Measurements from ENCODE around the gene SLC1A4.
"Not testable (repeated sequence)": the region's sequence is repeated elsewhere in the genome, so short reads cannot be mapped to it uniquely, and the experiment has no call there.

Gene SLC1A4

DNA sequence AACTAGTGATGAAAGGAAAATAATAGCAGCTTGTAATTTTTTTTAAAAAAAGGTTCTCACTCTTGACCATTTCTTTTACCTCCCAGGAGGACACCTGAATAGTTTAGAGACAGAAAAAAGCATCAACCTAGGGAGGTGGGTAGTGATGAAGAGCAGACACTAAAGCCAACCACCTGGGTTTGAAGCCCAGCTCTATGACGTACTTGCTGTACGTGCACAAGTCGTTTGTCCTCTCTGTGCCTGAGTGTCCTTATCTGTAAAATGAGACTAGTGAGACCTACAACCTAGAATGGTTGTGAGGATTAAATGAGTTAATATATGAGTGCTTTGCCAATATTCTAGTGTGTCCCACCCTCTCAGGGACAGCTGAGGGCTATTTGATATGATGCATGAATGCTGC, 5.8 kb downstream of the SLC1A4 start:
- no peak for DNase-seq

GRCh38 chr2:64996871-64997307, 7.7 kb downstream of the SLC1A4 start:
- DNase-seq = no peak

DNA sequence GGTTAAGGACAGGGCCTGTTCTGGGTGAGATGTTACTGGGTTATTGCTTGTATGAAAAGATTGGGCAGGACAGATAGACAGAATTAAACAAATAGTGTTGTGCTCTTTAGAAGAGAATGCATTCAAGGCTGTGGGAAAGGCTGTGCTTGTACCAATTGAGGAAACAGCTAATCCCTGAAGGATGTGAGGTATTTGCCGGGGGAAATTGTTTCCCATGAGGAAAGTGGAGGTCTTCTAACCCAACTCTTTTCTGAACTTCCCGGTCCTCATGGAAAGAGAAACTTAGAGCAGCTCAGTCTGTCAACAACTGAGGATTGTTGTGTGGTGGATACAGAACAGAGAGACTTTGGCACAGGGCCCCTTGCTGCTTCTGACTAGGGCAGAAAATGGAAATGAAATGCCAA, 9.5 kb downstream of the SLC1A4 start:
- no peak for DNase-seq

DNA sequence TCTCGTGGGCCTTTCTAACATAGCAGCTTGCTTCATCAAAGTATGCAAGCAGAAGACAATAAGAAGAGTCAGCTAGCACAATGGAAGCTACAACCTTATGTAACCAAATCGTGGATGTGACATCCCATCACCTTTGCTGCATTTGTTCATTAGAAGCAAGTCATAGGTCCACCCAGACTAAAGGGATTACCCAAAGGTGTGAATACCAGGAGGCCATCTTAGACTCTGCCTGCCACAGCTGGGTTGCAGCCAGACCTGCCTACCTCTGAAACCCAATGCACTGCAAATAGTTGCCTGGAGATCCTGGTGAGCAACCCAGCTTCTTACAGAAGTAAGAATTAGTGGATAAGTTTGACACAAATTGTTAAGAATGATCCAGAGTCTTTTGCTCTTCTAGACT, 10.6 kb downstream of the SLC1A4 start:
- no peak for DNase-seq

GRCh38 chr2:65000644-65001043, 11.4 kb downstream of the SLC1A4 start:
- DNase-seq = no peak

DNA sequence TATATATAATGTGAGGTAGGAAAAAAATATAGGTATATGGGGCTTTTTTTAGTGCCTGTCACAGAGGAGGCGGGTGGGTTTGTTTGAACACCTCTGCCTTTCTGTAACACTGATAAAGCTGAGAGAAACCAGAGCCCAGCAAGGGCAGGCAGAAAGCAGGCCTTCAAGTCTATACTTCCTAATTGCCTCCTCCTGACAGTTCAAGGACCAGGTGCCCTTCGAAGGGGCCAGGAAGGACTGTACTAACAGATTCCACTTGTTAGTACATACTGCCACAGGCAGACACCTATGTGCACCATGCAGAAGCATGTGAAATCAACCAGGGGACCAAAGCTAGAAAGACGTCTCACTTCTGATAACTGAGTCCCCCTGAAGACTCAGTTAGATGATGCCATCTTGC, 13.8 kb downstream of the SLC1A4 start:
- no peak for DNase-seq

- not testable (repeated sequence) for DNase-seq
Observed at GRCh38 chr2:65004232-65004631, 15.0 kb downstream of the SLC1A4 start.

GRCh38 chr2:65013776-65014175, 24.6 kb downstream of the SLC1A4 start:
- DNase-seq = no peak

GRCh38 chr2:65015731-65016130, 26.5 kb downstream of the SLC1A4 start:
- no peak for DNase-seq

DNA sequence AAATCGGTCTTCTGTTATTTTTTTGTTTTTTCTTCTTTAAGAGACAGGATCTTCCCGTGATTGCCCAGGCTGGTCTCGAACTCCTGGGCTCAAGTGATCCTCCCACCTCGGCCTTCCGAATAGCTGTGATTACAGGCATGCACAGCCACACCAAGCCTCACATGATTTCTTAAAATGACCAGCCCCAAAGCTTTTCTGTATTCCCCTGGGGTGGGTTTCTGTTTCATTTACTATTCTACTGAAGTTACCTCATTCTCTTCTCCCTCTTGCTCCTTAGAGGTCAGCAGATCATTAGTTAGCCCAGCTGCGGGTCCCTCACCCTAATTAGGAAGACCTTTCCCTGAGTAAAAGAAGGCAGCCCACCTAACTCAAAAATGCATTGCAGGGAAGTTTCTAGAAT, 27.6 kb downstream of the SLC1A4 start:
- DNase-seq = no peak

DNA sequence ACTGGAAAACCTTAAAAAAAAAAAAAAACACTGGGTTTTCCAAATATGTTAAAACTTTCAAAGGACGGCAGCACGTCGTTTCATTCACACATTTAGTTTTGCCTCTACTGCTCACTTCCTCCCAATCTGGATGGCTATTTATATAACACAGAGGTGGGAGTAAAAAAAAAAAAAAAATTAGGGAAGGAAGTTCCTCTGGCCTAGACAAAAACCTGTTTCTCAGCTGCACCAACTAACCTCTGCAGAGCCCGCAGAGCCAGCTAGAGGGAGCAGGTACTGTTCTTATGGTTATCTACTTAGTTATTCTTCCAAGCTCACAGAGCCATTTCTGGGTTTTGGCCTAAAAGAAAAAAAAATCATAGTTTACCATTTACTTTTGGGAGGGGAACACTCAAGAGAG, 28.1 kb downstream of the SLC1A4 start:
- DNase-seq = peak; percentile 83 to 86

GRCh38 chr2:65018141-65018582, 29.0 kb downstream of the SLC1A4 start:
- DNase-seq = peak; percentile 91 to 93

- DNase-seq = no peak
Observed at GRCh38 chr2:65019010-65019409, 29.8 kb downstream of the SLC1A4 start.

GRCh38 chr2:65019675-65020195, 30.5 kb downstream of the SLC1A4 start:
- no peak for DNase-seq

DNA sequence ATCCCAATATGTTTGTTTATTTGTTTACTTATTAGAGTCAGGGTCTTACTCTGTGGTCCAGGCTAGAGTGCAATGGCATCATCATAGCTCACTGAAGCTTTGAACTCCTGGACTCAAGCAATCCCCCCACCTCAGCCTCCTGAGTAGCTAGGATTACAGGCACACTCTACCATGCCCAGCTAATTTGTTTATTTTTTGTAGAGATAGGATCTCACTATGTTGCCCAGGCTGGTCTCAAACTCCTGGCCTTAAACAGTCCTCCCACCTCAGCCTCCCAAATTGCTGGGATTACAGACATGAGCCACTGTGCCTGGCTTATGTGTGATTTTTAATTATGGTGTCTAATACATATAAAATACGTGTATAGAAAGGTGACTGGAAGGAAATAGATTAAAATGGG, 31.1 kb downstream of the SLC1A4 start:
- not testable (repeated sequence) for DNase-seq

GRCh38 chr2:65020943-65021528, 31.8 kb downstream of the SLC1A4 start:
- no peak for DNase-seq

- DNase-seq = no peak
Observed at GRCh38 chr2:65021709-65022108, 32.5 kb downstream of the SLC1A4 start.

- DNase-seq = no peak
Observed at GRCh38 chr2:65022189-65022588, 33.0 kb downstream of the SLC1A4 start.

GRCh38 chr2:65023742-65024141, 34.5 kb downstream of the SLC1A4 start:
- DNase-seq = no peak

GRCh38 chr2:65024149-65024829, 35.1 kb downstream of the SLC1A4 start:
- DNase-seq = no peak

DNA sequence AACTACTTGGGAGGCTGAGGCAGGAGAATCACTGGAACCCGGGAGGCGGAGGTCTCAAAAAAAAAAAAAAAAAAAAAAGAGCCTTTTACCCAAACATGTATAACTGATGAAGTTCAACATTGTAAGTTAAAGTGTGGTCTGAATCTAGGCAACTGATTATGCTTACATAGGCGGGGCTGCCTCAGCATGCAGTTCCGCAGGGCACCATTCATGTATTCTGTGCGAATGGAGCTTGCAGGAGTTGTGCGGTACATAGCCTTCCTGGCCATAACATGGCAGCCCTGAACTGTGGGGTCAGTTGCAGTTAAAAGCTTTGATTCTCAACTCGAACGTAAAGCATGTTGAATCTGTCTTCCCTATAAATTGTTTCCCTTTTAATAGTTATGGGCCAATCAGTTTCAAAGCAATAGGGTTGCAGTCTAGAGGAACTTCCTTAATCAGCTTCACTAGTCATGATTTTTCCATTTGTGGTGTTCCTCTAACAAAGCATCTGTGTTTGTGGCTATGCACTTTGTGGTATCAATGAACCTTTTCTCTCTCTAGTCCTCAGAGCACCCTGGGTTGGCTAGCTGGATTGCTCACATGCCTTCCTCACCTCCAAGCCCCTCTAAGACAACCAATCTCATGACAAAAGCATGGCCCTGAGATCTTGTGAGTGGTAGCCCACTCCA, 36.4 kb downstream of the SLC1A4 start:
- peak; percentile 42 to 57 for DNase-seq

- no peak for DNase-seq
Observed at GRCh38 chr2:65026154-65026553, 37.0 kb downstream of the SLC1A4 start.

DNA sequence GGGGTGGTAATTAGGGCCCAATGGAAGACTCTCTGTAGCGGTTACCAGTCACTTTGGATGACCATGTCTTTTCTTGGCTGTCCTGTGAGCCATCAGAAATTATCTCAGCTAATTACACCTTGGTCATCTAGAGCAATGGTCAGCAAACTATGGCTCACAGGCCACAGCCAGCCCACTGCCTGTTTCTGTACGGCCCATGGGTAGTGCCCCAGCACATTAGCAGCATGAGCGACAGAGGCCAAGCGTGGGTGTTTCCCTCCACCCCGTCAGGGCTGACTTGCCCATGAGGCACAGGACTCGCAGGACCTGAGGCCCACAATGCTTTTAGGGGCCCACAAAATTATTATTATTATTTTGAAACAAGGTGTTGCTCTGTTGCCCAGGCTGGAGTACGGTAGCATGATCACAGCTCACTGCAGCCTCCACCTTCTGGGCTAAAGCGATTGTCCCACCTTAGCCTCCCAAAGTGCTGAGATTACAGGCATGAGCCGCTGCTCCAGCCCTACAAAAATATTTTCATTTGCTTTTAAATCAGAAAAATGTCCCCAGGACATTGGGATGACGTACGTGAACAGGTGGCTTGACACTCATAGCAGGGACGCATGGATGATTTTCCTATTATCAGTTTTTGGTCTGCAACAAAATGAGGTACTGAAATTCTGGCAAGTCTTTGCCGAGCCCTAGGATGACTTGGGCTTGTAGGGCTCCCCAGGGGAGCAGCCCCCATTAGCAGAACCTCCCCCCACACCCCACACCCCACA, 37.7 kb downstream of the SLC1A4 start:
- no peak for DNase-seq

All from AML-193 (cell line).